ENCODE measurements around the gene DAP.

DNA sequence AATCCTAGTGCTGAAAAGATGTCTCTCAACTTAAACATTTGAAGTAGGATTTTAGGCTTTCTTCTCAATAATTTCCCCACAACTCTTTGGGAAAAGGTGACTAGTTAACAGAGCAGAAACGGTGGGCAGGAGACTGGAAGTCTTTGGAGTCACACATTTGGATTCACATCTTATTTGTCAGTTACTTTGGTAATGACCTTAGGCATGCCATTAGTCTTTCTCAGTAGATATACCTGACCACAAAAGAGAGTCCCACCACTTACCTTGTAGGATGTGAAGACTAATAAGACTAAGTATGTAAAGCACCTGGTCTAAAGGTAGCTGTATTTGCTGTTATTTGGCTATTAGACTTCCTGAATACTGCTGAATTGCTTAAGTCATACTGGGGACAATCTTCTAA, 35.4 kb downstream of the DAP start:
- TF ChIP-seq, protein P1, sequence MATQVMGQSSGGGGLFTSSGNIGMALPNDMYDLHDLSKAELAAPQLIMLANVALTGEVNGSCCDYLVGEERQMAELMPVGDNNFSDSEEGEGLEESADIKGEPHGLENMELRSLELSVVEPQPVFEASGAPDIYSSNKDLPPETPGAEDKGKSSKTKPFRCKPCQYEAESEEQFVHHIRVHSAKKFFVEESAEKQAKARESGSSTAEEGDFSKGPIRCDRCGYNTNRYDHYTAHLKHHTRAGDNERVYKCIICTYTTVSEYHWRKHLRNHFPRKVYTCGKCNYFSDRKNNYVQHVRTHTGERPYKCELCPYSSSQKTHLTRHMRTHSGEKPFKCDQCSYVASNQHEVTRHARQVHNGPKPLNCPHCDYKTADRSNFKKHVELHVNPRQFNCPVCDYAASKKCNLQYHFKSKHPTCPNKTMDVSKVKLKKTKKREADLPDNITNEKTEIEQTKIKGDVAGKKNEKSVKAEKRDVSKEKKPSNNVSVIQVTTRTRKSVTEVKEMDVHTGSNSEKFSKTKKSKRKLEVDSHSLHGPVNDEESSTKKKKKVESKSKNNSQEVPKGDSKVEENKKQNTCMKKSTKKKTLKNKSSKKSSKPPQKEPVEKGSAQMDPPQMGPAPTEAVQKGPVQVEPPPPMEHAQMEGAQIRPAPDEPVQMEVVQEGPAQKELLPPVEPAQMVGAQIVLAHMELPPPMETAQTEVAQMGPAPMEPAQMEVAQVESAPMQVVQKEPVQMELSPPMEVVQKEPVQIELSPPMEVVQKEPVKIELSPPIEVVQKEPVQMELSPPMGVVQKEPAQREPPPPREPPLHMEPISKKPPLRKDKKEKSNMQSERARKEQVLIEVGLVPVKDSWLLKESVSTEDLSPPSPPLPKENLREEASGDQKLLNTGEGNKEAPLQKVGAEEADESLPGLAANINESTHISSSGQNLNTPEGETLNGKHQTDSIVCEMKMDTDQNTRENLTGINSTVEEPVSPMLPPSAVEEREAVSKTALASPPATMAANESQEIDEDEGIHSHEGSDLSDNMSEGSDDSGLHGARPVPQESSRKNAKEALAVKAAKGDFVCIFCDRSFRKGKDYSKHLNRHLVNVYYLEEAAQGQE (IDR thresholded peaks at IDR 0.05; ENCODE audit: insufficient read depth in 1 of 2, low read depth in 2 of 2, low read length in 2 of 2) = no peak
- no peak for TF ChIP-seq SIN3A (IDR thresholded peaks at IDR 0.05; ENCODE audit: borderline replicate concordance, insufficient read depth, low read length)
- no peak for TF ChIP-seq POLR2AphosphoS5 (IDR thresholded peaks at IDR 0.05; ENCODE audit: low read depth, low read length)
- no peak for TF ChIP-seq TAF1 (IDR thresholded peaks at IDR 0.05; ENCODE audit: borderline replicate concordance, insufficient read depth, low read length)
- TF ChIP-seq FOXP2 (optimal IDR thresholded peaks at IDR 0.05; ENCODE audit: borderline replicate concordance, extremely low read depth, extremely low read length, insufficient read depth) = no peak
